GM21825 (cell line): ENCODE data around the gene GNB1.

ENCODE experiments used
- ATAC-seq: cut with Tn5 transposase; IDR thresholded peaks from one replicate; pipeline ENCODE4 v1.9.1; 2021; ENCODE audit warnings: mild to moderate bottlenecking, moderate library complexity; ENCODE audit not compliant: unreplicated experiment

The GNB1 gene

DNA sequence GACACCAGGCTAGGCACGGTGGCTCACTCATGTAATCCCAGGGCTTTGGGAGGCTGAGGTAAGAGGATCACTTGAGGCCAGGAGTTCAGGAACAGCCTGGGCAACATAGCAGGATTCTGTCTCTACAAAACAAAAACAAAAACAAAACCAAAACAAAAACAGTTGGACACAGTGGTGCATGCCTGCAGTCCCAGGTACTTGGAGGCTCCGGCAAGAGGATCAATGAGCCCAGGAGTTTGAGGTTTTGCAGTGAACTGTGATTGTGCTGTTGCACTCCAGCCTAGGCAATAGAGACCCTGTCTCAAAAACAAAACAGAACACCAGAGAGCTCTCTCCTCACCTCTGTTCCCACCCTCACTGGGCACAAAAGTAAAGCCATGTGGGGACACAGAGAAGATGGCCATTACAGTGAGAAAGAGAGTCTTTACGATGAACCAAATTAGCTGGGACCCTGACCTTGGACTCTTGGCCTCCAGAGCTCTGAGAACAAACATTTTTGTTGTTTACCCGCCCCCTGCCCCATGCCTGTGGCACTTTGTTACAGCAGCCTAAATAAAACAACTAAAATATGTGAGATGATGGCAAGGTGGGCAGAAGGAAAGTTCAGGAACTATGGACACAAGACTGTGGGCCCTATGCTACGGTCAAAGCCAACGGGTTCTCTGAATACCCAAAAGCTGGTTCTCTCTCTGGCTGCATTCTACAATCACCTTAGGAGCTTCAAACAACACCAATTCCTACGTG is 122.5 kb downstream of the GNB1 start:
- no peak for ATAC-seq

DNA sequence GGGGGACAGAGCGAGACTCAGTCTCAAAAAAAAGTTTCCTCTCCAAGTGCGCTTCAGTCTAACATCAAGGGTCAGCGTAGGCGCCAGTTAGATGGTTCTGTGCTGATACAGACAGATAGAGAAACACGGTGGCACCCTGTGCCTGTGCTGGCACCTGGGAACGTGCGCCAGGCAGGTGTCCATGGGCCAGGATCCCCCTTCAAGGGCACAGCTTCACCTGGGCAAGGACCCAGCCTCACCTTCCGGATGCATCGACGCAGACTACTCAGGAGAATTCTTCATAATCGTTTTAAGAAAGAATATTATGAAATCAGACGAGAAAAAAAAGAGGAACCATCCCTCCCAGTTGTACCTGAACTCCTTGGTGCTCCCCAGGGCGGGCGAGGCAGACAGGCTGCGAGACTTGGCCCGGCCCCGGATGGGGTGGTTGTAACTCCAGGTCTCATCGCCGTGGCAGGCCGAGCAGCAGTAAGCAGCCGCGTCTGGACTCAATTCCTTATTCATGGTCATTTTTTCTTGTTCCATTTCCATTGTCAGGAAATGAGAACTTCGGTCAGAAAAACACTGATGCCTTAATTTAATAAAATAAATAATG is 125.9 kb downstream of the GNB1 start:
- ATAC-seq, result no peak

GRCh38 chr1:1763657-1764621 is 126.9 kb downstream of the GNB1 start:
- ATAC-seq, result no peak

DNA sequence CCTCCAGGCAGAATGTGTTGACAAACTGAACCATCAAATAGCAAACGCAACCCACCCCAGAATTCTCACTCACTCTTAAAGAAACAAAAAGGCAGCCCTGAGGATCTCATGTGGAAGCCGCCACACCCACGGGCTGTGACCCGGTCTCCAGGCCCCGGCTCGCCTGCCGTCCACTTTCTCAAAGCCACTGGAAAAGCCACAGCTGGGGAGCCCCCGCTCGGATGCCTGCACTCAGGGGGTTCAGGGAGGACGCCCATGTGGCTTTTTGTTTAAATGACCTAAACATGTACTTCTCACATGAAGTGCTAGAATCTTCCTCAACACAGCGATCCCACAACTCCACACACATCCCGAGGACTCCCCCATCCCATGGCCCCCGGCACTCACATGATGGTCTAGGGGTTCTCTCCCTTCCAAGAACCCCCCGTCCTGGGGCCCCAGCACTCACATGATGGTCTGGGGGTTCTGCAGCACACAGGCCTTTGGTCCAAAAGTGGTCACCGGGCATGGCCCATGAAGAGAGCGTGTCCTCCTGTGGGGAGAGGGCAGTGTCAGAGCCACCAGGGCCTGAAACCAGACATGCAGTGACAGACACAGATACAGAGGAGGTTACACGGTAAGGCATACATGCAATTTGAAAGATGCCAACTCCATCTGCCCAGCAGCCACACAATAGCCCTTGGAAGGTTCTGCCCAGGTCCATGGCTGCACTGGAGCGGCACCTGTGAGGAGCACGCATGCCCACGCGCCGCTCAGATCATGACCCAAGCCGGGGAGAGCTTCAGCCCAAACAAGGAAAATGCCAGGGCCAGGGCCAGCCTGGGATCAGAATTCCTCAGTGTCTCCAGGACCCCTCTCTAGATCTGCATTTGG is 129.1 kb downstream of the GNB1 start:
- ATAC-seq, result no peak

GRCh38 chr1:1760715-1761114 is 130.2 kb downstream of the GNB1 start:
- ATAC-seq, result no peak

DNA sequence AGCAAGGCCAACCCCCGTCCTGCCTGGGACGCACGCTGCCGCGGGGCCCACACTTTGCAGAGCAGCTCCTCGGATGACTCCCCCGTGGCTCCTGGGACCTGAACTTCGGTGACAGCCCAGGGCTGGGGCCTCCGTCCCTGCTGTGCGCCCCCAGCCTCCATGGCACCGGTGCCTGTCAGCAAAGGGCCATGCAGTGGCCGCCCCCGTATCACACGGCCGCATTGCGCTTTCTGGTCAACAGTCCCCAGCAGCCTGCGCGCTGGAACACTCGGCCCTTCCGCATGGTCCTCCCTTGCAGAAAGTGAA is 130.6 kb downstream of the GNB1 start:
- ATAC-seq, result no peak

GRCh38 chr1:1759456-1760344 is 131.2 kb downstream of the GNB1 start:
- ATAC-seq, result no peak

- no peak for ATAC-seq
Observed at GRCh38 chr1:1758692-1759455, 132.0 kb downstream of the GNB1 start.

- no peak for ATAC-seq
Observed at GRCh38 chr1:1758059-1758621, 132.7 kb downstream of the GNB1 start.

GRCh38 chr1:1757422-1758058 is 133.3 kb downstream of the GNB1 start:
- no peak for ATAC-seq

DNA sequence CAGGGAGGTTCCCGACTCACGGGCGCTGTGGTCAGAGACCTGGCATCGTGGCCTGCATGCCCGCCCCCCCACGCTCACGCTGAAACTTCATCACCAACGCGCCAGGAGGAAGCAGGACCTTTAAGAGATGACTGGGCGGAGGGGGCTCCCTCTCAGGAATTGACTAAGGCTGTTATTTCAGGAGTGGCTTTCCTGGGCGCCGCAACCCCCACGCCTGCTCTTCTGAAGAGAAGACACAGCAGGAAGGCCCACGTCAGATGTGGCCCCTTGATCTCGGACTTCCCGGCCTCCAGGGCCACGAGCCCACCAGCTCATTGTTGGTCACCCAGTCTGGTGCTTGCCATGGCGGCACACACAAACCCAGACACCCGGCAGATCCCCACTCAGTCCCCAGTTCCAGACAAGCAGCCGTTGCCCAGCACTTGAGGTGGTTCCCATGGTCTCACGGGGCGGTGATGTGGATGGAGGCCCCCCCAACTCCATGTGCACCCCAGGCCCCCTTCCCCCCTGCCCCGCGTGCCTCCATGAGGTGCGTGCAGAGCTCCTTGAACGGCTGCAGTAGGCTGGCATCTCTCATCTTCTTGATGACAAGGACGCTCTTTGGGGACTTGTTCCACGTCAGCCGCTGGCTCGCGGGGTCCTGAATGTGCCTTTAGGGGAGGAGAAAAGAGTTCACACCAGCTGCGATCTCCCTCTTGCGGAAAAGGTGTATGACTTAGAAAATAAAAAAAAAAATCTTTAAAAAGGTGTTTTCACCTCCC is 134.0 kb downstream of the GNB1 start:
- no peak for ATAC-seq

DNA sequence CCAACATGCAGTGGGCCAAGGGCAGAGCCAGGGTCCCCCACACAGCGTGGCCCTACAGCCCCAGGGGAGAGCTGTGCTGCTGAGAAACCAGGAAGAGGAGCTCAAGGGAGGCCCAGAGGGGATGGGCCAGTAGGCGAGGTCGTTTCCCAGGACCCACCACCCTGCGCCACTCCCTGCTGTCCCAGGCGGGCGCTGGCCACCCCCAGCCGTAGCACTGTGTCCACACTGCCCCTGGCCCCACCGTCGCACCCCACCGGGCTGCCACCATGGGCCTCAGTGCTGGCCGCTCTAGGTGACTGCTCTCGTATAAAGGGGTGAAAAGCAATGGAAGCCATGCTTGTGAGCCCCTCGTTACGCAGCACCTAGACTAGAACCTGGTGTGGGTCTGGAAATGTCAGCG is 135.0 kb downstream of the GNB1 start:
- no peak for ATAC-seq

DNA sequence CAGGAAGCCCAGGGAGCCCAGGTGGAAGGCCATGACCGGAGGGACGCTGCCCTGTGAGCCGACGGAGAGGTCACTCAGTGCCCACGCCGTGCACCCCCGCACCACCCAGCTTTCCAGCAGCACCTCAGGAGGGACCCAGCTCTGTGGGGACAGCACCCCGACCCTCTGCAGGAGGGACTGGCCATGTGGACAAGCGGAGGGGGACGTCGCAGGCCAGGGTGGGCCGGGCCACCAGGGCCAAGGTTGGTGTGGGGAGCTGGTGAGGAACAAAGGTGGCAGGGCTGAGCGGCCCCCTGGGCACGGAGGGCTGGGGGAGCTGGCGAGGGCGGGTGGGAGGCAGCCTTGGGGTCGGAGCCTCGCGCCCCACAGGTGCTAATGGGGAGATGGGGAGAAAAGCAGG is 135.5 kb downstream of the GNB1 start:
- no peak for ATAC-seq

DNA sequence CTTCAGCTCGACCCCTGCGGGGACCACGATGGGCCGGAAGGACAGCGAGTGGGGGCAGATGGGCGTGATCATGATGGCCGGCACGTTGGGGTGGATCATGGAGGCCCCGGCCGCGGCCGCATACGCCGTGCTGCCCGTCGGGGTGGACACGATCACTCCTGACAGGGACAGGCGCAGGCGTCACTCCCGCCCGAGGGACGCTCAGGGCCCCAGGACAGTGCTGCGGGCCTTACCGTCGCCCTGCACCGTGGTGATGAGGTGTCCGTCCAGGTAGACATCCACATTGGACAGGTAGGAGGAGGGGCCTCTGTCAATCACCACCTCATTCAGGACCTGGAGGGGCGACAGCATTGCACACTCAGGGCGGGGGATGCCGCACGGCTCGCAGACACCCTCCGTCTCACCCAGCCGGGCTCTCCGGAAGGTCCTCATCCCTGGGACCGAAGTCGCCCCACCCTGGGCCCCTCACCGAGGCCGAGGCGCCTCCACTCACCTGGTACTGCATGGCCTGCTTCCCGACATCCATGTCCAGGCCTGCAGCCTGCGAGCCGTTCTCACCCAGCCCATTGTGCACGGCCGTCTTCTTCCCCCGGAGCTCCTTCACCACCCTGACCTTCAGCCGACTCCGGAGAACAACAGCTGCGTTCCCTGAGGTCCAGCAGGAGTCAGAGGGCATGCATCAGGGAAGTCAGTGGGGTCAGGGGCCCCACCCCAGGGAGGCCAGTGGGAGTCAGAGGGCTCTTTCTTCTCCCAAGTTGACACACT is 136.7 kb downstream of the GNB1 start:
- no peak for ATAC-seq

DNA sequence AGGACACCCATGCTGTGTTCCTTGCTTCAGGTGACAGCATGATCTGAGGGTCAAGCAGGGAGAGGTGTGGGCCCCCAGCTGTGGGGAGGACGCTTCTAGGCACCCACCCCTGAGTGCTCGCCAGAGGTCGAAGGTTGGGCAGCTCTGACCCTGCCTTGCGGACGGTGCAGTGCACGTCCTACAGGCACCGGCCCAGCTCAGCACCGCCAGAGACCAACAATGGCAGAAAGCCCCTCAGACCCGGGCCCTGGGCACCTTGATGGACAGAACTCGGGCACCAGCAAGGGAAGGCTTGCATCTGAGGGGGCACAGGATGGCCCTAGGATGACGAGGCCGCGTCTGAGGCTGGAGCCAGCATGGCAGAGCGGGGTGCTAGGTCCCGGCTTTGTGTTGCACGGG is 137.3 kb downstream of the GNB1 start:
- ATAC-seq, result no peak

GRCh38 chr1:1752636-1753606 is 138.0 kb downstream of the GNB1 start:
- ATAC-seq, result no peak
